ENCODE data around the gene CST8.

Gene CST8

GRCh38 chr20:23524146-23524545 is 33.2 kb downstream of the CST8 start:
- DNase-seq (ENCODE audit: low read depth in 3 of 3), result no peak

GRCh38 chr20:23526850-23527249 is 35.9 kb downstream of the CST8 start:
- DNase-seq (ENCODE audit: low read depth in 3 of 3), result no peak

- no peak for DNase-seq (ENCODE audit: low read depth in 3 of 3)
These were observed 38.0 kb downstream of the CST8 start for GRCh38 chr20:23528867-23529431.

- DNase-seq (ENCODE audit: low read depth in 3 of 3), result no peak
These were observed 40.1 kb downstream of the CST8 start for GRCh38 chr20:23530937-23531567.

GRCh38 chr20:23532533-23532932 is 41.6 kb downstream of the CST8 start:
- DNase-seq (ENCODE audit: low read depth in 3 of 3), result no peak

- DNase-seq (ENCODE audit: low read depth in 3 of 3), result no peak
These were observed 42.2 kb downstream of the CST8 start for GRCh38 chr20:23533161-23533560.

GRCh38 chr20:23534801-23535593 is 44.1 kb downstream of the CST8 start:
- DNase-seq (ENCODE audit: low read depth in 3 of 3), result no peak

GRCh38 chr20:23536328-23536974 is 45.5 kb downstream of the CST8 start:
- no peak for DNase-seq (ENCODE audit: low read depth in 3 of 3)

- DNase-seq (ENCODE audit: low read depth in 3 of 3), result no peak
These were observed 46.1 kb downstream of the CST8 start for GRCh38 chr20:23537030-23537429.

GRCh38 chr20:23540624-23541023 is 49.7 kb downstream of the CST8 start:
- DNase-seq (ENCODE audit: low read depth in 3 of 3), result no peak

- no peak for DNase-seq (ENCODE audit: low read depth in 3 of 3)
These were observed 50.4 kb downstream of the CST8 start for GRCh38 chr20:23541330-23541729.

GRCh38 chr20:23541776-23542175 is 50.9 kb downstream of the CST8 start:
- DNase-seq (ENCODE audit: low read depth in 3 of 3), result no peak

GRCh38 chr20:23542801-23543200 is 51.9 kb downstream of the CST8 start:
- DNase-seq (ENCODE audit: low read depth in 3 of 3), result no peak

GRCh38 chr20:23544133-23544532 is 53.2 kb downstream of the CST8 start:
- DNase-seq (ENCODE audit: low read depth in 3 of 3), result no peak
